HEK293 (cell line): Measurements from ENCODE around the gene LARP1B.
A peak's percentile ranks its signal among the peaks of the same experiment; 100 is the strongest.

Source experiments
- GLI4 ChIP-seq: fragments of 450-650 bp; formaldehyde crosslinking; IDR thresholded peaks from 2 replicates; pipeline ENCODE4 v1.5.1; 2016; ENCODE audit warnings: missing biosample characterization, missing genetic modification characterization
- OVOL3 ChIP-seq: fragments of 450-650 bp; formaldehyde crosslinking; IDR thresholded peaks from 2 replicates; pipeline ENCODE4 v1.5.1; 2016; ENCODE audit warnings: missing biosample characterization, missing genetic modification characterization
- SETDB1 ChIP-seq: IDR thresholded peaks from one replicate; pipeline ENCODE4 v1.6.1; 2017; ENCODE audit warnings: mild to moderate bottlenecking, low read length, moderate library complexity, mixed read lengths; ENCODE audit not compliant: insufficient read length
- WT1 ChIP-seq: fragments of 450-650 bp; formaldehyde crosslinking; IDR thresholded peaks from 2 replicates; pipeline ENCODE4 v1.5.1; 2016; ENCODE audit warnings: missing biosample characterization, missing genetic modification characterization
- ZFP41 ChIP-seq: fragments of 450-650 bp; formaldehyde crosslinking; IDR thresholded peaks from 2 replicates; pipeline ENCODE4 v1.5.1; 2016; ENCODE audit warnings: missing biosample characterization, missing genetic modification characterization, borderline replicate concordance
- ZIC2 ChIP-seq: fragments of 450-650 bp; formaldehyde crosslinking; IDR thresholded peaks from 2 replicates; pipeline ENCODE4 v1.5.1; 2016; ENCODE audit warnings: missing biosample characterization, missing genetic modification characterization
- ZNF174 ChIP-seq: fragments of 450-650 bp; formaldehyde crosslinking; IDR thresholded peaks from 2 replicates; pipeline ENCODE4 v1.5.0; 2017; ENCODE audit warnings: missing biosample characterization, mild to moderate bottlenecking, missing genetic modification characterization
- ZNF221 ChIP-seq: fragments of 450-650 bp; formaldehyde crosslinking; IDR thresholded peaks from 2 replicates; pipeline ENCODE4 v1.5.1; 2017; ENCODE audit warnings: missing biosample characterization, missing genetic modification characterization, borderline replicate concordance
- ZNF239 ChIP-seq: fragments of 450-650 bp; formaldehyde crosslinking; IDR thresholded peaks from 2 replicates; pipeline ENCODE4 v1.5.1; 2016; ENCODE audit warnings: missing biosample characterization, missing genetic modification characterization
- ZNF248 ChIP-seq: fragments of 450-650 bp; formaldehyde crosslinking; IDR thresholded peaks from 2 replicates; pipeline ENCODE4 v1.5.1; 2017; ENCODE audit warnings: missing biosample characterization, missing genetic modification characterization
- ZNF311 ChIP-seq: fragments of 450-650 bp; formaldehyde crosslinking; IDR thresholded peaks from 2 replicates; pipeline ENCODE4 v1.5.1; 2017; ENCODE audit warnings: missing biosample characterization, missing genetic modification characterization, borderline replicate concordance
- ZNF350 ChIP-seq: fragments of 450-650 bp; formaldehyde crosslinking; IDR thresholded peaks from 2 replicates; pipeline ENCODE4 v1.5.0; 2017; ENCODE audit warnings: missing biosample characterization, mild to moderate bottlenecking, missing genetic modification characterization
- ZNF426 ChIP-seq: fragments of 450-650 bp; formaldehyde crosslinking; IDR thresholded peaks from 2 replicates; pipeline ENCODE4 v1.5.1; 2017; ENCODE audit warnings: missing biosample characterization, missing genetic modification characterization, mild to moderate bottlenecking, inconsistent platforms, moderate library complexity
- ZNF529 ChIP-seq: fragments of 450-650 bp; formaldehyde crosslinking; IDR thresholded peaks from 2 replicates; pipeline ENCODE4 v1.5.1; 2017; ENCODE audit warnings: missing genetic modification characterization, missing biosample characterization; ENCODE audit not compliant: insufficient replicate concordance
- ZNF544 ChIP-seq: fragments of 450-650 bp; formaldehyde crosslinking; IDR thresholded peaks from 2 replicates; pipeline ENCODE4 v1.5.0; 2017; ENCODE audit warnings: missing biosample characterization, missing genetic modification characterization
- ZNF555 ChIP-seq: fragments of 450-650 bp; formaldehyde crosslinking; conservative IDR thresholded peaks from 2 replicates; pipeline ENCODE4 v1.5.1; 2017; ENCODE audit warnings: missing biosample characterization, mild to moderate bottlenecking, missing genetic modification characterization, inconsistent platforms
- ZNF610 ChIP-seq: fragments of 450-650 bp; formaldehyde crosslinking; IDR thresholded peaks from 2 replicates; pipeline ENCODE4 v1.5.1; 2016; ENCODE audit warnings: missing biosample characterization, missing genetic modification characterization, borderline replicate concordance
- ZNF654 ChIP-seq: fragments of 450-650 bp; formaldehyde crosslinking; IDR thresholded peaks from 2 replicates; pipeline ENCODE4 v1.5.1; 2016; ENCODE audit warnings: low read depth, missing biosample characterization, missing genetic modification characterization
- ZNF660 ChIP-seq: fragments of 450-650 bp; IDR thresholded peaks from 2 replicates; pipeline ENCODE4 v1.5.1; 2018; ENCODE audit warnings: missing biosample characterization, mild to moderate bottlenecking, missing genetic modification characterization
- ZNF701 ChIP-seq: fragments of 450-650 bp; formaldehyde crosslinking; IDR thresholded peaks from 2 replicates; pipeline ENCODE4 v1.5.1; 2016; ENCODE audit warnings: missing biosample characterization, missing genetic modification characterization
- ZNF747 ChIP-seq: fragments of 450-650 bp; formaldehyde crosslinking; IDR thresholded peaks from 2 replicates; pipeline ENCODE4 v1.5.1; 2016; ENCODE audit warnings: missing biosample characterization, missing genetic modification characterization
- ZNF785 ChIP-seq: fragments of 450-650 bp; formaldehyde crosslinking; IDR thresholded peaks from 2 replicates; pipeline ENCODE4 v1.5.1; 2016; ENCODE audit warnings: missing biosample characterization, missing genetic modification characterization
- TF ChIP-seq, protein P1 (sequence below): fragments of 450-650 bp; formaldehyde crosslinking; IDR thresholded peaks from 2 replicates; pipeline ENCODE4 v1.5.1; 2016; ENCODE audit warnings: missing biosample characterization, missing genetic modification characterization
- TF ChIP-seq, protein P2 (sequence below): fragments of 450-650 bp; formaldehyde crosslinking; IDR thresholded peaks from 2 replicates; pipeline ENCODE4 v1.5.1; 2016; ENCODE audit warnings: missing biosample characterization, missing genetic modification characterization
- TF ChIP-seq, protein P3 (sequence below): fragments of 450-650 bp; formaldehyde crosslinking; IDR thresholded peaks from 2 replicates; pipeline ENCODE4; 2016; ENCODE audit warnings: missing biosample characterization, missing genetic modification characterization
- TF ChIP-seq, protein P4 (sequence below): fragments of 450-650 bp; formaldehyde crosslinking; IDR thresholded peaks from 2 replicates; pipeline ENCODE4 v1.5.1; 2016; ENCODE audit warnings: missing biosample characterization, missing genetic modification characterization
- TF ChIP-seq, protein P5 (sequence below): fragments of 450-650 bp; formaldehyde crosslinking; IDR thresholded peaks from 2 replicates; pipeline ENCODE4 v1.5.1; 2016; ENCODE audit warnings: missing biosample characterization, missing genetic modification characterization, borderline replicate concordance
- TF ChIP-seq, protein P6 (sequence below): fragments of 450-650 bp; formaldehyde crosslinking; IDR thresholded peaks from 2 replicates; pipeline ENCODE4 v1.5.1; 2016; ENCODE audit warnings: missing biosample characterization, missing genetic modification characterization

Gene LARP1B

DNA sequence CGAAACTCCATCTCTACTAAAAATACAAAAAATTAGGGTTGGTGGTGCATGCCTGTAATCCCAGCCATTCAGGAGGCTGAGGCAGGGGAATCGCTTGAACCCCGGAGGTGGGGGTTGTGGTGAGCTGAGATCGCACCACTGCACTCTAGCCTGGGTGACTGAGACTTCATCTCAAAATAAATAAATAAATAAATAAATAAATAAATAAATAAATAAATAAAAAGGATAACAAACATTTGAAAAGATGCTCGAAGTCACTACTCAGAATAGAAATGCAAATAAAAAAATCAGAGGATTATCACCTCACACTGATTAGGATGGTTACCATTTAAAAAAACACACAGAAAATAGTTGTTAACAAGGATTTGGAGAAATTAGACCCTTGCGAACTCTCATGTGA is 73.8 kb downstream of the LARP1B start (continued):
- TF ChIP-seq ZIC2 (tag by site-specific recombination) (no peak), SETDB1 (no peak), ZNF660 (tag by site-specific recombination) (no peak), WT1 (tag by site-specific recombination) (no peak), ZNF248 (tag by site-specific recombination) (no peak), ZNF785 (tag by site-specific recombination) (no peak), ZNF555 (tag by site-specific recombination) (peak; percentile 58), ZNF221 (tag by site-specific recombination) (no peak), GLI4 (no peak), ZNF174 (no peak), ZNF747 (no peak), ZNF350 (no peak), ZNF239 (tag by site-specific recombination) (no peak), OVOL3 (tag by site-specific recombination) (no peak), ZNF529 (tag by site-specific recombination) (no peak), ZNF426 (tag by site-specific recombination) (peak; percentile 74), ZFP41 (tag by site-specific recombination) (no peak), ZNF654 (tag by site-specific recombination) (peak; percentile 20), ZNF610 (tag by site-specific recombination) (no peak), ZNF311 (tag by site-specific recombination) (no peak), ZNF544 (tag by site-specific recombination) (no peak), ZNF701 (tag by site-specific recombination) (no peak)
- TF ChIP-seq, protein P1, sequence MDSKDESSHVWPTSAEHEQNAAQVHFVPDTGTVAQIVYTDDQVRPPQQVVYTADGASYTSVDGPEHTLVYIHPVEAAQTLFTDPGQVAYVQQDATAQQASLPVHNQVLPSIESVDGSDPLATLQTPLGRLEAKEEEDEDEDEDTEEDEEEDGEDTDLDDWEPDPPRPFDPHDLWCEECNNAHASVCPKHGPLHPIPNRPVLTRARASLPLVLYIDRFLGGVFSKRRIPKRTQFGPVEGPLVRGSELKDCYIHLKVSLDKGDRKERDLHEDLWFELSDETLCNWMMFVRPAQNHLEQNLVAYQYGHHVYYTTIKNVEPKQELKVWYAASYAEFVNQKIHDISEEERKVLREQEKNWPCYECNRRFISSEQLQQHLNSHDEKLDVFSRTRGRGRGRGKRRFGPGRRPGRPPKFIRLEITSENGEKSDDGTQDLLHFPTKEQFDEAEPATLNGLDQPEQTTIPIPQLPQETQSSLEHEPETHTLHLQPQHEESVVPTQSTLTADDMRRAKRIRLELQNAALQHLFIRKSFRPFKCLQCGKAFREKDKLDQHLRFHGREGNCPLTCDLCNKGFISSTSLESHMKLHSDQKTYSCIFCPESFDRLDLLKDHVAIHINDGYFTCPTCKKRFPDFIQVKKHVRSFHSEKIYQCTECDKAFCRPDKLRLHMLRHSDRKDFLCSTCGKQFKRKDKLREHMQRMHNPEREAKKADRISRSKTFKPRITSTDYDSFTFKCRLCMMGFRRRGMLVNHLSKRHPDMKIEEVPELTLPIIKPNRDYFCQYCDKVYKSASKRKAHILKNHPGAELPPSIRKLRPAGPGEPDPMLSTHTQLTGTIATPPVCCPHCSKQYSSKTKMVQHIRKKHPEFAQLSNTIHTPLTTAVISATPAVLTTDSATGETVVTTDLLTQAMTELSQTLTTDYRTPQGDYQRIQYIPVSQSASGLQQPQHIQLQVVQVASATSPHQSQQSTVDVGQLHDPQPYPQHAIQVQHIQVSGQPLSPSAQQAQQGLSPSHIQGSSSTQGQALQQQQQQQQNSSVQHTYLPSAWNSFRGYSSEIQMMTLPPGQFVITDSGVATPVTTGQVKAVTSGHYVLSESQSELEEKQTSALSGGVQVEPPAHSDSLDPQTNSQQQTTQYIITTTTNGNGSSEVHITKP: no peak
- TF ChIP-seq, protein P2, sequence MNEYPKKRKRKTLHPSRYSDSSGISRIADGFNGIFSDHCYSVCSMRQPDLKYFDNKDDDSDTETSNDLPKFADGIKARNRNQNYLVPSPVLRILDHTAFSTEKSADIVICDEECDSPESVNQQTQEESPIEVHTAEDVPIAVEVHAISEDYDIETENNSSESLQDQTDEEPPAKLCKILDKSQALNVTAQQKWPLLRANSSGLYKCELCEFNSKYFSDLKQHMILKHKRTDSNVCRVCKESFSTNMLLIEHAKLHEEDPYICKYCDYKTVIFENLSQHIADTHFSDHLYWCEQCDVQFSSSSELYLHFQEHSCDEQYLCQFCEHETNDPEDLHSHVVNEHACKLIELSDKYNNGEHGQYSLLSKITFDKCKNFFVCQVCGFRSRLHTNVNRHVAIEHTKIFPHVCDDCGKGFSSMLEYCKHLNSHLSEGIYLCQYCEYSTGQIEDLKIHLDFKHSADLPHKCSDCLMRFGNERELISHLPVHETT (tag by site-specific recombination): no peak
- TF ChIP-seq, protein P3, sequence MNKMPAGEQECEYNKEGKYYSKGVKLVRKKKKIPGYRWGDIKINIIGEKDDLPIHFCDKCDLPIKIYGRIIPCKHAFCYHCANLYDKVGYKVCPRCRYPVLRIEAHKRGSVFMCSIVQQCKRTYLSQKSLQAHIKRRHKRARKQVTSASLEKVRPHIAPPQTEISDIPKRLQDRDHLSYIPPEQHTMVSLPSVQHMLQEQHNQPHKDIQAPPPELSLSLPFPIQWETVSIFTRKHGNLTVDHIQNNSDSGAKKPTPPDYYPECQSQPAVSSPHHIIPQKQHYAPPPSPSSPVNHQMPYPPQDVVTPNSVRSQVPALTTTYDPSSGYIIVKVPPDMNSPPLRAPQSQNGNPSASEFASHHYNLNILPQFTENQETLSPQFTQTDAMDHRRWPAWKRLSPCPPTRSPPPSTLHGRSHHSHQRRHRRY (tag by site-specific recombination): no peak
- TF ChIP-seq, protein P4, sequence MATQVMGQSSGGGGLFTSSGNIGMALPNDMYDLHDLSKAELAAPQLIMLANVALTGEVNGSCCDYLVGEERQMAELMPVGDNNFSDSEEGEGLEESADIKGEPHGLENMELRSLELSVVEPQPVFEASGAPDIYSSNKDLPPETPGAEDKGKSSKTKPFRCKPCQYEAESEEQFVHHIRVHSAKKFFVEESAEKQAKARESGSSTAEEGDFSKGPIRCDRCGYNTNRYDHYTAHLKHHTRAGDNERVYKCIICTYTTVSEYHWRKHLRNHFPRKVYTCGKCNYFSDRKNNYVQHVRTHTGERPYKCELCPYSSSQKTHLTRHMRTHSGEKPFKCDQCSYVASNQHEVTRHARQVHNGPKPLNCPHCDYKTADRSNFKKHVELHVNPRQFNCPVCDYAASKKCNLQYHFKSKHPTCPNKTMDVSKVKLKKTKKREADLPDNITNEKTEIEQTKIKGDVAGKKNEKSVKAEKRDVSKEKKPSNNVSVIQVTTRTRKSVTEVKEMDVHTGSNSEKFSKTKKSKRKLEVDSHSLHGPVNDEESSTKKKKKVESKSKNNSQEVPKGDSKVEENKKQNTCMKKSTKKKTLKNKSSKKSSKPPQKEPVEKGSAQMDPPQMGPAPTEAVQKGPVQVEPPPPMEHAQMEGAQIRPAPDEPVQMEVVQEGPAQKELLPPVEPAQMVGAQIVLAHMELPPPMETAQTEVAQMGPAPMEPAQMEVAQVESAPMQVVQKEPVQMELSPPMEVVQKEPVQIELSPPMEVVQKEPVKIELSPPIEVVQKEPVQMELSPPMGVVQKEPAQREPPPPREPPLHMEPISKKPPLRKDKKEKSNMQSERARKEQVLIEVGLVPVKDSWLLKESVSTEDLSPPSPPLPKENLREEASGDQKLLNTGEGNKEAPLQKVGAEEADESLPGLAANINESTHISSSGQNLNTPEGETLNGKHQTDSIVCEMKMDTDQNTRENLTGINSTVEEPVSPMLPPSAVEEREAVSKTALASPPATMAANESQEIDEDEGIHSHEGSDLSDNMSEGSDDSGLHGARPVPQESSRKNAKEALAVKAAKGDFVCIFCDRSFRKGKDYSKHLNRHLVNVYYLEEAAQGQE: peak; percentile 57; the same call in 1 of the 2 replicates
- TF ChIP-seq, protein P5, sequence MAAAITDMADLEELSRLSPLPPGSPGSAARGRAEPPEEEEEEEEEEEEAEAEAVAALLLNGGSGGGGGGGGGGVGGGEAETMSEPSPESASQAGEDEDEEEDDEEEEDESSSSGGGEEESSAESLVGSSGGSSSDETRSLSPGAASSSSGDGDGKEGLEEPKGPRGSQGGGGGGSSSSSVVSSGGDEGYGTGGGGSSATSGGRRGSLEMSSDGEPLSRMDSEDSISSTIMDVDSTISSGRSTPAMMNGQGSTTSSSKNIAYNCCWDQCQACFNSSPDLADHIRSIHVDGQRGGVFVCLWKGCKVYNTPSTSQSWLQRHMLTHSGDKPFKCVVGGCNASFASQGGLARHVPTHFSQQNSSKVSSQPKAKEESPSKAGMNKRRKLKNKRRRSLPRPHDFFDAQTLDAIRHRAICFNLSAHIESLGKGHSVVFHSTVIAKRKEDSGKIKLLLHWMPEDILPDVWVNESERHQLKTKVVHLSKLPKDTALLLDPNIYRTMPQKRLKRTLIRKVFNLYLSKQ: no peak
- TF ChIP-seq, protein P6, sequence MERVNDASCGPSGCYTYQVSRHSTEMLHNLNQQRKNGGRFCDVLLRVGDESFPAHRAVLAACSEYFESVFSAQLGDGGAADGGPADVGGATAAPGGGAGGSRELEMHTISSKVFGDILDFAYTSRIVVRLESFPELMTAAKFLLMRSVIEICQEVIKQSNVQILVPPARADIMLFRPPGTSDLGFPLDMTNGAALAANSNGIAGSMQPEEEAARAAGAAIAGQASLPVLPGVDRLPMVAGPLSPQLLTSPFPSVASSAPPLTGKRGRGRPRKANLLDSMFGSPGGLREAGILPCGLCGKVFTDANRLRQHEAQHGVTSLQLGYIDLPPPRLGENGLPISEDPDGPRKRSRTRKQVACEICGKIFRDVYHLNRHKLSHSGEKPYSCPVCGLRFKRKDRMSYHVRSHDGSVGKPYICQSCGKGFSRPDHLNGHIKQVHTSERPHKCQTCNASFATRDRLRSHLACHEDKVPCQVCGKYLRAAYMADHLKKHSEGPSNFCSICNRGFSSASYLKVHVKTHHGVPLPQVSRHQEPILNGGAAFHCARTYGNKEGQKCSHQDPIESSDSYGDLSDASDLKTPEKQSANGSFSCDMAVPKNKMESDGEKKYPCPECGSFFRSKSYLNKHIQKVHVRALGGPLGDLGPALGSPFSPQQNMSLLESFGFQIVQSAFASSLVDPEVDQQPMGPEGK (tag by site-specific recombination): no peak
